Parathyroid adenoma (tissue), 2 donors: ENCODE measurements around the gene BICD1.

Experiments
- H2AFZ ChIP-seq: fragments of 300-600 bp; sonication (generic); one replicate; pipeline ENCODE4 v1.7.0; 2017; ENCODE audit warnings: antibody characterized with exemption, mild to moderate bottlenecking
- H3K27ac ChIP-seq: fragments of 300-600 bp; sonication (generic); one replicate; pipeline ENCODE4 v1.7.0; 2017
- H3K27me3 ChIP-seq: fragments of 300-600 bp; sonication (generic); one replicate; pipeline ENCODE4 v1.7.0; 2017; ENCODE audit warnings: low read length; ENCODE audit not compliant: control insufficient read depth, insufficient read depth
- H3K36me3 ChIP-seq: fragments of 300-600 bp; sonication (generic); one replicate; pipeline ENCODE4 v1.7.0; 2017; ENCODE audit warnings: low read length; ENCODE audit not compliant: control insufficient read depth, insufficient read depth
- H3K4me1 ChIP-seq: fragments of 300-600 bp; sonication (generic); one replicate; pipeline ENCODE4 v1.7.0; 2017; ENCODE audit warnings: control low read depth
- H3K4me2 ChIP-seq: fragments of 300-600 bp; sonication (generic); one replicate; pipeline ENCODE4 v1.7.0; 2017; ENCODE audit warnings: low read length
- H3K4me3 ChIP-seq: fragments of 300-600 bp; sonication (generic); one replicate; pipeline ENCODE4 v1.7.0; 2017; ENCODE audit warnings: low read depth, low read length
- H3K79me2 ChIP-seq: fragments of 300-600 bp; sonication (generic); one replicate; pipeline ENCODE4 v1.7.0; 2017; ENCODE audit warnings: control low read depth
- H3K9ac ChIP-seq: fragments of 300-600 bp; sonication (generic); one replicate; pipeline ENCODE4 v1.7.0; 2017; ENCODE audit warnings: mild to moderate bottlenecking
- H3K9me3 ChIP-seq: fragments of 300-600 bp; sonication (generic); one replicate; pipeline ENCODE4 v1.7.0; 2017; ENCODE audit warnings: low read length; ENCODE audit not compliant: control insufficient read depth
- TF ChIP-seq, protein P1 (sequence below): fragments of 300-600 bp; sonication (generic); IDR thresholded peaks from one replicate; pipeline ENCODE4 v1.7.0; 2017; ENCODE audit warnings: antibody characterized with exemption, mild to moderate bottlenecking
- donor health status: primary hyperparathyroidism.

The BICD1 gene

DNA sequence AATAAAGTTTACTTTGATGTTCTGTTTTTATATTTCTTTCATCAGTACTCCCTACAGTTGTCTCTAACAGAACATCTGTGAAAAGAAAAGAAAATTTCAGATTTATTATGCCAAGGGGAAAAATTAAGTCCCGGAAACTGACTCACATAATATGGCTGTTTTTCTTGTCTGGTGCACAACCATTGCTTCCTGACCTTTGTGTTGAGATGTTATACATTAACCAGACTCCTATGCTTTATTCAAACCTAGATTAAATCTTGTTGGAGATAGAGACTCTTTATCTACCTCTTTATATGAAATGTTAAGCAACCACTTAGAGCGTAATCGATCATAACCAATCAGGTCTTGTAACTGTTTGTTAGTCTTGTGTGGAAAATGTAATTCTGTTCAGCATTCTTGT lies 37.6 kb upstream of the BICD1 start:
- H3K27me3 ChIP-seq: no peaks in the 10 kb centered on the region
- H3K9me3 ChIP-seq: no peaks in the 10 kb centered on the region
- H3K4me1 ChIP-seq: no peaks in the 10 kb centered on the region
- no peak overlapping the region for H2AFZ ChIP-seq
- no peaks in the 10 kb centered on the region for H3K79me2 ChIP-seq
- no peak overlapping the region for H3K4me2 ChIP-seq
- no peak overlapping the region for H3K4me3 ChIP-seq
- no peak overlapping the region for H3K9ac ChIP-seq
- H3K27ac ChIP-seq: no peak overlapping the region
- TF ChIP-seq, protein P1, sequence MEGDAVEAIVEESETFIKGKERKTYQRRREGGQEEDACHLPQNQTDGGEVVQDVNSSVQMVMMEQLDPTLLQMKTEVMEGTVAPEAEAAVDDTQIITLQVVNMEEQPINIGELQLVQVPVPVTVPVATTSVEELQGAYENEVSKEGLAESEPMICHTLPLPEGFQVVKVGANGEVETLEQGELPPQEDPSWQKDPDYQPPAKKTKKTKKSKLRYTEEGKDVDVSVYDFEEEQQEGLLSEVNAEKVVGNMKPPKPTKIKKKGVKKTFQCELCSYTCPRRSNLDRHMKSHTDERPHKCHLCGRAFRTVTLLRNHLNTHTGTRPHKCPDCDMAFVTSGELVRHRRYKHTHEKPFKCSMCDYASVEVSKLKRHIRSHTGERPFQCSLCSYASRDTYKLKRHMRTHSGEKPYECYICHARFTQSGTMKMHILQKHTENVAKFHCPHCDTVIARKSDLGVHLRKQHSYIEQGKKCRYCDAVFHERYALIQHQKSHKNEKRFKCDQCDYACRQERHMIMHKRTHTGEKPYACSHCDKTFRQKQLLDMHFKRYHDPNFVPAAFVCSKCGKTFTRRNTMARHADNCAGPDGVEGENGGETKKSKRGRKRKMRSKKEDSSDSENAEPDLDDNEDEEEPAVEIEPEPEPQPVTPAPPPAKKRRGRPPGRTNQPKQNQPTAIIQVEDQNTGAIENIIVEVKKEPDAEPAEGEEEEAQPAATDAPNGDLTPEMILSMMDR: no peak
- no peaks in the 10 kb centered on the region for H3K36me3 ChIP-seq

- Histone ChIP-seq H2AFZ (no peak overlapping the region), H3K36me3 (no peaks in the 10 kb centered on the region), H3K4me1 (no peaks in the 10 kb centered on the region), H3K79me2 (no peaks in the 10 kb centered on the region), H3K4me3 (no peak overlapping the region), H3K9me3 (no peaks in the 10 kb centered on the region), H3K27me3 (no peaks in the 10 kb centered on the region), H3K4me2 (no peak overlapping the region), H3K27ac (no peak overlapping the region), H3K9ac (no peak overlapping the region)
- TF ChIP-seq, protein P1: no peak
These were observed 36.9 kb upstream of the BICD1 start for GRCh38 chr12:32069731-32070130.

GRCh38 chr12:32070370-32070769 lies 36.3 kb upstream of the BICD1 start:
- Histone ChIP-seq H3K79me2 (no peaks in the 10 kb centered on the region), H3K27ac (no peak overlapping the region), H3K9ac (no peak overlapping the region), H3K36me3 (no peaks in the 10 kb centered on the region), H3K9me3 (no peaks in the 10 kb centered on the region), H3K27me3 (no peaks in the 10 kb centered on the region), H3K4me3 (no peak overlapping the region), H3K4me2 (no peak overlapping the region), H3K4me1 (no peaks in the 10 kb centered on the region), H2AFZ (no peak overlapping the region)
- TF ChIP-seq, protein P1: no peak

- Histone ChIP-seq H2AFZ (no peak overlapping the region), H3K79me2 (no peaks in the 10 kb centered on the region), H3K27me3 (no peaks in the 10 kb centered on the region), H3K9ac (no peak overlapping the region), H3K4me1 (no peaks in the 10 kb centered on the region), H3K4me2 (no peak overlapping the region), H3K27ac (no peak overlapping the region), H3K4me3 (no peak overlapping the region), H3K36me3 (no peaks in the 10 kb centered on the region), H3K9me3 (no peaks in the 10 kb centered on the region)
- TF ChIP-seq, protein P1: no peak
These were observed 34.5 kb upstream of the BICD1 start for GRCh38 chr12:32072102-32072501.

- H3K9ac ChIP-seq: no peak overlapping the region
- no peaks in the 10 kb centered on the region for H3K9me3 ChIP-seq
- H3K4me2 ChIP-seq: no peak overlapping the region
- no peaks in the 10 kb centered on the region for H3K27me3 ChIP-seq
- H2AFZ ChIP-seq: no peak overlapping the region
- TF ChIP-seq, protein P1: no peak
- no peaks in the 10 kb centered on the region for H3K4me1 ChIP-seq
- no peaks in the 10 kb centered on the region for H3K79me2 ChIP-seq
- no peak overlapping the region for H3K4me3 ChIP-seq
- H3K36me3 ChIP-seq: no peaks in the 10 kb centered on the region
- no peak overlapping the region for H3K27ac ChIP-seq
These were observed 32.2 kb upstream of the BICD1 start for GRCh38 chr12:32074432-32074831.
